GM21825 (cell line): ENCODE data around the gene RFX2.
"Not testable (repeated sequence)": the region's sequence is repeated elsewhere in the genome, so short reads cannot be mapped to it uniquely, and the experiment has no call there.

Experiments
- ATAC-seq: cut with Tn5 transposase; IDR thresholded peaks from one replicate; pipeline ENCODE4 v1.9.1; 2021; ENCODE audit warnings: mild to moderate bottlenecking, moderate library complexity; ENCODE audit not compliant: unreplicated experiment

RFX2 gene

GRCh38 chr19:6041991-6042481, 68.3 kb downstream of the RFX2 start:
- ATAC-seq, result no peak

GRCh38 chr19:6041071-6041470, 69.2 kb downstream of the RFX2 start:
- ATAC-seq, result no peak

GRCh38 chr19:6039566-6040225, 70.6 kb downstream of the RFX2 start:
- no peak for ATAC-seq

- ATAC-seq, result peak; percentile 52
Measured at GRCh38 chr19:6038634-6039405, 71.5 kb downstream of the RFX2 start.

GRCh38 chr19:6035026-6035425, 75.3 kb downstream of the RFX2 start:
- no peak for ATAC-seq

GRCh38 chr19:6034512-6034911, 75.8 kb downstream of the RFX2 start:
- ATAC-seq, result no peak

GRCh38 chr19:6033744-6034264, 76.5 kb downstream of the RFX2 start:
- ATAC-seq, result no peak

GRCh38 chr19:6032827-6033226, 77.5 kb downstream of the RFX2 start:
- no peak for ATAC-seq

- no peak for ATAC-seq
Measured at GRCh38 chr19:6032381-6032780, 77.9 kb downstream of the RFX2 start.

GRCh38 chr19:6030214-6030507, 80.1 kb downstream of the RFX2 start:
- no peak for ATAC-seq

- no peak for ATAC-seq
Measured at GRCh38 chr19:6026390-6027227, 83.7 kb downstream of the RFX2 start.

- ATAC-seq, result not testable (repeated sequence)
Measured at GRCh38 chr19:6024756-6025155, 85.5 kb downstream of the RFX2 start.

GRCh38 chr19:6023936-6024335, 86.4 kb downstream of the RFX2 start:
- no peak for ATAC-seq

GRCh38 chr19:6023085-6023682, 87.1 kb downstream of the RFX2 start:
- ATAC-seq, result no peak

- ATAC-seq, result no peak
Measured at GRCh38 chr19:6022570-6023064, 87.7 kb downstream of the RFX2 start.

- ATAC-seq, result no peak
Measured at GRCh38 chr19:6021878-6022569, 88.3 kb downstream of the RFX2 start.

GRCh38 chr19:6020972-6021805, 89.1 kb downstream of the RFX2 start:
- ATAC-seq, result no peak

GRCh38 chr19:6020166-6020882, 90.0 kb downstream of the RFX2 start:
- ATAC-seq, result no peak

GRCh38 chr19:6018786-6019185, 91.5 kb downstream of the RFX2 start:
- no peak for ATAC-seq
